Measurements from ENCODE around the gene SGPP1.

GRCh38 chr14:63727736-63728728 is at the start of gene SGPP1:
- TF ChIP-seq CTCF (IDR thresholded peaks at IDR 0.05), result peak; percentile 19 to 47 (median 42)
- peak; percentile 35 for TF ChIP-seq POLR2A (IDR thresholded peaks at IDR 0.05; ENCODE audit: low read depth)
- TF ChIP-seq POLR2AphosphoS5 (IDR thresholded peaks at IDR 0.05), result peak; percentile 61 to 83
- no peak for TF ChIP-seq EP300 (IDR thresholded peaks at IDR 0.05)

All from esophagus muscularis mucosa (tissue), 4 donors.